Peyer's patch (tissue), 4 donors: ENCODE measurements around the gene LHX1. TPM values are rescaled to one million over a fixed set of nuclear protein-coding genes. Genes with fewer than 3 reads are reported as not detected.

ENCODE experiments used
- small RNA-seq, 2 donors: library from RNA; depleted of rRNA; stranded (forward); fragments of <200 nt; gene quantifications; one replicate each; pipeline ENCODE3, GENCODE V24; 2016
- total RNA-seq, 4 donors: library from RNA; depleted of rRNA; stranded (reverse); fragments of >200 nt; gene quantifications; one replicate each; pipeline ENCODE4 v1.1.0, GENCODE V29; 2016

Gene LHX1
- total RNA-seq, 4 donors from 2014 or later = not detected

Small RNA genes within 50 kb of the gene (small RNA-seq; reads per million reads assigned to genes)
- gene AC243773.2 = 0 reads per million in 2 donors

Other genes starting within 250 kb of the LHX1 start
- gene AATF, start 11.5 kb downstream of the LHX1 start, total RNA-seq = 10 to 100 TPM; 26.9 to 57.8 (median 35.4) TPM